ENCODE measurements around the gene CLDND2. TPM values are rescaled to one million over a fixed set of nuclear protein-coding genes. Genes with fewer than 3 reads are reported as not detected.

The CLDND2 gene
- total RNA-seq, 2 experiments from 2014 or later, result 1.9 TPM; not detected in 1

DNA sequence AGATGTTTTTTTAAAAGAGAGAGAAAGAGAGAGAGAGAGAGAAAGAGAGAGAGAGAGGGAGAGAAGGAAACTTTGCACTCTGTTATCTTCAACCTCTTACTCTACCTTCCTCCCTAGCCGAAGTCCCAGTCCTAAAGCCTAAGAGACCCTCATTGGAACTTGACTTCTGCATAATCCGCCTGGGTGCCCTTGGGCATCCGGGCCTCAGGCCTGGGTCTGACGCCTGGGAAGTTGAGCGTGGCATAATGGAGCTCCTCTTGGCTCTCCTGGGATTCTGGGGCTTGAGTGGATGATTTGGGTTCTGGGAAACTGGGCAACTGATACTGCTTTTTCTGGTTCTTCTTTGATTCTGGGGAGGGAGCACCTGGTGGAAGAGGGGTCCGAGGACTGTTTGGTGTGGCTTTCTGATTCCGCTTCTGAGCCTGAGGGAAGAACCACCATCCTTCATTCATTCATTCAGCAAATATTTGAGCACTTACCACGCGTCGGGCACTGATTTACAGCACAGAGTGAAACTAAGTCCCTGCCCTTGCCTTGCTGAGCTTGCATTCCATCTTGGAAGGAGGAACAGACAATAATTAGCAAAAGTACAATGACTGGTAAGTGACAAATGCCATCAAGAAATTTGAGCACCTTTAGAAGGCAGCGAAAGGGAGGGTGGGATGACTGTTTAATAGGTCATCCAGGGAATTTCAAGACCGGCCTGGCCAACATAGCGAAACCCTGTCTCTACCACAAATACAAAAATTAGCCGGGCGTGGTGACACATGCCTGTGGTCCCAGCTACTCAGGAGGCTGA lies 42.3 kb upstream of the CLDND2 start:
- no peak overlapping the region for H3K4me3 ChIP-seq (ENCODE audit: low read depth, low read length, poor library complexity, severe bottlenecking)
- POLR2A ChIA-PET, result interaction anchor here (0.6 kb wide), 1 partner anchor 67 kb away, joined by 5 read pairs; no protein-coding TSS in a partner anchor
- H4K20me1 ChIP-seq (ENCODE audit: insufficient read depth, low read length), result no peaks in the 10 kb centered on the region
- H3K79me2 ChIP-seq (ENCODE audit: insufficient read depth, low read depth, low read length), result peaks cover 5% of the 10 kb centered on the region; the same call in 1 of the 2 replicates
- peaks cover 33% of the 10 kb centered on the region for H3K4me1 ChIP-seq (ENCODE audit: insufficient read depth, low read length, poor library complexity, severe bottlenecking)
- H3K36me3 ChIP-seq (ENCODE audit: insufficient read depth, low read length), result peaks cover 46% of the 10 kb centered on the region
- TF ChIP-seq, protein P1, sequence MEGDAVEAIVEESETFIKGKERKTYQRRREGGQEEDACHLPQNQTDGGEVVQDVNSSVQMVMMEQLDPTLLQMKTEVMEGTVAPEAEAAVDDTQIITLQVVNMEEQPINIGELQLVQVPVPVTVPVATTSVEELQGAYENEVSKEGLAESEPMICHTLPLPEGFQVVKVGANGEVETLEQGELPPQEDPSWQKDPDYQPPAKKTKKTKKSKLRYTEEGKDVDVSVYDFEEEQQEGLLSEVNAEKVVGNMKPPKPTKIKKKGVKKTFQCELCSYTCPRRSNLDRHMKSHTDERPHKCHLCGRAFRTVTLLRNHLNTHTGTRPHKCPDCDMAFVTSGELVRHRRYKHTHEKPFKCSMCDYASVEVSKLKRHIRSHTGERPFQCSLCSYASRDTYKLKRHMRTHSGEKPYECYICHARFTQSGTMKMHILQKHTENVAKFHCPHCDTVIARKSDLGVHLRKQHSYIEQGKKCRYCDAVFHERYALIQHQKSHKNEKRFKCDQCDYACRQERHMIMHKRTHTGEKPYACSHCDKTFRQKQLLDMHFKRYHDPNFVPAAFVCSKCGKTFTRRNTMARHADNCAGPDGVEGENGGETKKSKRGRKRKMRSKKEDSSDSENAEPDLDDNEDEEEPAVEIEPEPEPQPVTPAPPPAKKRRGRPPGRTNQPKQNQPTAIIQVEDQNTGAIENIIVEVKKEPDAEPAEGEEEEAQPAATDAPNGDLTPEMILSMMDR (conservative IDR thresholded peaks at IDR 0.05; ENCODE audit: low read length), result no peak
- no peak for TF ChIP-seq EZH2phosphoT487 (IDR thresholded peaks at IDR 0.05; ENCODE audit: borderline replicate concordance, low read depth, low read length)
- H3K4me2 ChIP-seq (ENCODE audit: low read length), result no peak overlapping the region
- H3K27ac ChIP-seq (ENCODE audit: low read depth, low read length, poor library complexity, severe bottlenecking), result no peak overlapping the region
- intact Hi-C loops (cut with micrococcal nuclease; ENCODE audit: unreplicated experiment), result no loop called here
- H3K9me2 ChIP-seq (ENCODE audit: insufficient read depth, low read length), result no peaks in the 10 kb centered on the region
- H3K9me3 ChIP-seq (ENCODE audit: low read length), result no peaks in the 10 kb centered on the region
- no peak overlapping the region for H2AFZ ChIP-seq (ENCODE audit: low read length)
- no peak for DNase-seq (ENCODE audit: low spot score)
- no TSS peak for BruUV-seq (replicated peaks)
- CTCF ChIA-PET (ENCODE audit: unreplicated experiment), result no interaction called here

DNA sequence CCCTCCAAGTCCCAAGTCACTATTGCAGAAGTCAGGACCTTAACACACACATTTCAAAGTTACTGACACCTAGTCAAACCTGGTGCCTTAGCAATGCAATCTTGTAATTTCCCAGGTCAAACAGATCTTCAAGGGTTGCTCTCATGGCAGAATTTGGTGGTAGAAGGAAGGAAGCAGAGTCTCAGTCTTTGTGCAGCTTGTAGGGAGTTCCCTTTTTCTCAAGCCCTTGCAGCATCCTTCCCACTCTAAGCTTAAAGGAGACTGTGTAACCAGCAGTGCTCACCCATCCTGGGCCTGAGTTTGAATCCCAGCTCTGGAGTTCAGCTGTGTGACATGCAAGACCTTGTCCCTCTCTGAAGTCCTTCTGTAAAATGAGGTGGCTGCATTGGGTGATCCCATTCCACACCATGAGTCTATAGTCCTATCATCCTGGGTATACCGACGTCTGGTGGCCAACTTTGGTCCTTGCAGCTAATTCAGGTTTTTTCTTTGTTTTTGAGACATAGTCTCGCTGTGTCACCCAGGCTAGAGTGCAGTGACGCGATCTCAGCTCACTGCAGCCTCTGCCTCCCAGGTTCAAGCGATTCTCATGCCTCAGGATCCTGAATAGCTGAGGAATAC lies 38.8 kb upstream of the CLDND2 start:
- peaks cover under 1% of the 10 kb centered on the region; the same call in 1 of the 2 replicates for H3K9me3 ChIP-seq (ENCODE audit: low read length)
- H3K4me2 ChIP-seq (ENCODE audit: low read length), result peak overlapping the region; percentile 57
- H4K20me1 ChIP-seq (ENCODE audit: insufficient read depth, low read length), result no peaks in the 10 kb centered on the region
- peaks cover 31% of the 10 kb centered on the region for H3K36me3 ChIP-seq (ENCODE audit: insufficient read depth, low read length)
- H3K79me2 ChIP-seq (ENCODE audit: insufficient read depth, low read depth, low read length), result no peaks in the 10 kb centered on the region
- H3K4me3 ChIP-seq (ENCODE audit: low read depth, low read length, poor library complexity, severe bottlenecking), result no peak overlapping the region
- H3K27ac ChIP-seq (ENCODE audit: low read depth, low read length, poor library complexity, severe bottlenecking), result peak overlapping the region; percentile 72
- BruUV-seq (replicated peaks), result no TSS peak
- TF ChIP-seq EZH2phosphoT487 (IDR thresholded peaks at IDR 0.05; ENCODE audit: borderline replicate concordance, low read depth, low read length), result no peak
- TF ChIP-seq, protein P1 (conservative IDR thresholded peaks at IDR 0.05; ENCODE audit: low read length), result peak; percentile 84
- H3K9me2 ChIP-seq (ENCODE audit: insufficient read depth, low read length), result no peaks in the 10 kb centered on the region
- H2AFZ ChIP-seq (ENCODE audit: low read length), result peak overlapping the region; percentile 9; the same call in 1 of the 2 replicates
- POLR2A ChIA-PET, result interaction anchor here (0.6 to 1.4 kb wide), 2 partner anchors 10 to 13 kb away, joined by 3 to 7 read pairs; partner anchors contain the start of gene SIGLEC10
- peaks cover 28% of the 10 kb centered on the region for H3K4me1 ChIP-seq (ENCODE audit: insufficient read depth, low read length, poor library complexity, severe bottlenecking)
- DNase-seq (ENCODE audit: low spot score), result peak; percentile 72
- intact Hi-C loops (cut with micrococcal nuclease; ENCODE audit: unreplicated experiment), result no loop called here
- CTCF ChIA-PET (ENCODE audit: unreplicated experiment), result interaction anchor here (0.6 to 1.3 kb wide), 3 partner anchors 10 to 1093 kb away, joined by 3 to 6 read pairs (median 5); partner anchors contain the start of gene SIGLEC10
